Endothelial cell of umbilical vein (primary cell): ENCODE measurements around the gene MUC5AC. TPM values are rescaled to one million over a fixed set of nuclear protein-coding genes. Genes with fewer than 3 reads are reported as not detected.

Experiments
- BruUV-seq: library from RNA; stranded (reverse); fragments of 400-500 nt; replicated peaks from 2 replicates; lab custom pipeline; 2021; lab: Mats Ljungman, UMichigan
- CTCF ChIA-PET: fragments of 300-600, 350-600 bp; sonication (Branson Sonifier 250); formaldehyde crosslinking; loops from one replicate; lab custom pipeline; 2021; ENCODE audit warnings: antibody characterized with exemption, inconsistent platforms; lab: Charles Lee
- POLR2A ChIA-PET: fragments of 300-600, 350-600 bp; sonication (Branson Sonifier 250); formaldehyde crosslinking; loops from one replicate; lab custom pipeline; 2021; ENCODE audit warnings: antibody characterized with exemption, inconsistent platforms; lab: Charles Lee
- DNase-seq: peaks from one replicate; pipeline ENCODE4 v3.0.0-alpha.2; 2011; ENCODE audit warnings: low read depth, low spot score
- FAIRE-seq: peaks from 2 replicates; lab custom pipeline; 2011; peaks lifted over from hg19 to GRCh38; lab: Jason Lieb, UNC
- H2AFZ ChIP-seq: 2 replicates; pipeline ENCODE4 v1.6.0; 2012; ENCODE audit warnings: low read depth, low read length, control low read depth, inconsistent platforms
- H3K27ac ChIP-seq: 2 replicates; pipeline ENCODE4 v1.5.1; 2011; ENCODE audit warnings: low read depth, mild to moderate bottlenecking, control low read depth, low read length, moderate library complexity; ENCODE audit not compliant: insufficient read depth
- H3K27me3 ChIP-seq, 2 experiments: 2 replicates each; pipeline versions ENCODE4 v1.6.0 to v1.6.1; 2011; ENCODE audit warnings: low read length in 2 of 2, mixed read lengths in 1 of 2; ENCODE audit not compliant: control insufficient read depth in 2 of 2, insufficient read depth in 2 of 2
- H3K36me3 ChIP-seq, 2 experiments: 2 replicates in 1 of 2; 3 replicates in 1 of 2; pipeline ENCODE4 v1.5.1; 2011; ENCODE audit warnings: low read length in 2 of 2, mild to moderate bottlenecking in 1 of 2, moderate library complexity in 1 of 2; ENCODE audit not compliant: control insufficient read depth in 2 of 2, insufficient read depth in 2 of 2; ENCODE audit errors: extremely low read depth in 1 of 2
- H3K4me1 ChIP-seq: 3 replicates; pipeline ENCODE4 v1.5.1; 2011; ENCODE audit warnings: mild to moderate bottlenecking, low read length; ENCODE audit not compliant: control insufficient read depth, insufficient read depth; ENCODE audit errors: extremely low read depth
- H3K4me2 ChIP-seq: 2 replicates; pipeline ENCODE4 v1.6.1; 2011; ENCODE audit warnings: low read length, control low read depth, mixed read lengths; ENCODE audit not compliant: insufficient read depth
- H3K4me3 ChIP-seq, 3 experiments: fragments of 200-600 bp in 1 of 3; sonication (generic), shearing (Covaris generic) in 1 of 3; replicated peaks in 1 of 3; 2 replicates each; pipeline ENCODE4 v1.5.1; 2011 to 2016; ENCODE audit warnings: control low read depth in 3 of 3, low read length in 3 of 3, mild to moderate bottlenecking in 2 of 3, inconsistent platforms in 1 of 3, low read depth in 1 of 3, moderate library complexity in 1 of 3; ENCODE audit not compliant: insufficient read depth in 1 of 3
- H3K79me2 ChIP-seq: 2 replicates; pipeline ENCODE4 v1.6.0; 2012; ENCODE audit warnings: low read length, inconsistent platforms; ENCODE audit not compliant: control insufficient read depth, insufficient read depth
- H3K9ac ChIP-seq: replicated peaks from 2 replicates; pipeline ENCODE3; 2011; ENCODE audit warnings: low read length, control low read depth; ENCODE audit not compliant: insufficient read depth; ENCODE audit errors: extremely low read depth
- H3K9me1 ChIP-seq: replicated peaks from 3 replicates; pipeline ENCODE4 v1.6.0; 2011; ENCODE audit warnings: mild to moderate bottlenecking, low read length; ENCODE audit not compliant: control insufficient read depth, insufficient read depth; ENCODE audit errors: extremely low read depth
- H3K9me3 ChIP-seq: replicated peaks from 2 replicates; pipeline ENCODE4 v1.5.1; 2012; ENCODE audit warnings: low read length, inconsistent platforms; ENCODE audit not compliant: control insufficient read depth, insufficient read depth
- H4K20me1 ChIP-seq: replicated peaks from 2 replicates; pipeline ENCODE3; 2011; ENCODE audit warnings: mild to moderate bottlenecking, low read length; ENCODE audit not compliant: control insufficient read depth, insufficient read depth; ENCODE audit errors: extremely low read depth
- CTCF ChIP-seq, 2 donors: IDR thresholded peaks; 1 replicate in 1 of 2; 2 replicates in 1 of 2; pipeline ENCODE4 v1.5.1; 2011; ENCODE audit warnings: low read length in 2 of 2, mild to moderate bottlenecking in 2 of 2, moderate library complexity in 2 of 2, control low read depth in 1 of 2, inconsistent platforms in 1 of 2, low read depth in 1 of 2; ENCODE audit not compliant: insufficient read depth in 1 of 2; ENCODE audit errors: extremely low read depth in 1 of 2
- EZH2 ChIP-seq: IDR thresholded peaks from 2 replicates; pipeline ENCODE4 v1.6.1; 2012; ENCODE audit warnings: borderline replicate concordance, low read depth, mild to moderate bottlenecking, moderate library complexity, low read length, inconsistent platforms; ENCODE audit not compliant: severe bottlenecking
- FOS ChIP-seq: IDR thresholded peaks from 2 replicates; pipeline ENCODE4 v1.6.1; 2011; ENCODE audit warnings: mild to moderate bottlenecking, low read length, moderate library complexity, borderline replicate concordance; ENCODE audit not compliant: insufficient read depth
- GATA2 ChIP-seq: IDR thresholded peaks from 2 replicates; pipeline ENCODE4 v1.7.0; 2011; ENCODE audit warnings: low read depth, mild to moderate bottlenecking, moderate library complexity, mixed read lengths, low read length; ENCODE audit not compliant: insufficient read length, insufficient read depth
- JUN ChIP-seq: IDR thresholded peaks from 2 replicates; pipeline ENCODE4 v1.6.1; 2011; ENCODE audit warnings: borderline replicate concordance, low read depth; ENCODE audit not compliant: insufficient read length, insufficient read depth
- MYC ChIP-seq: IDR thresholded peaks from one replicate; pipeline ENCODE4 v1.6.1; 2011; ENCODE audit warnings: mild to moderate bottlenecking, low read depth, low read length
- POLR2A ChIP-seq: IDR thresholded peaks from 2 replicates; pipeline ENCODE4 v1.6.1; 2012; ENCODE audit warnings: low read depth, mild to moderate bottlenecking, control low read depth, low read length
- POLR2AphosphoS5 ChIP-seq: IDR thresholded peaks from 2 replicates; pipeline ENCODE4 v1.6.1; 2012; ENCODE audit warnings: low read depth, mild to moderate bottlenecking, control low read depth, low read length, moderate library complexity; ENCODE audit not compliant: insufficient read depth
- dilution Hi-C: fragments of 300-500 bp; cut with MboI; formaldehyde crosslinking; loops from one replicate; pipeline ENCODE4 v1.15.0; 2019; ENCODE audit warnings: low sequenced_read_pairs; ENCODE audit not compliant: extremely low pct_ligation_motif_present
- intact Hi-C: fragments of 100-400 bp; cut with micrococcal nuclease; formaldehyde crosslinking; loops from one replicate; pipeline ENCODE4 v1.10.0; 2022
- polyA plus RNA-seq, 4 experiments: library from polyadenylated mRNA; depleted of rRNA in 3 of 4; stranded (reverse) in 3 of 4; unstranded in 1 of 4; fragments of >200 nt; gene quantifications; 2 replicates each; pipeline versions ENCODE4 v1.2.1 to v1.2.3, GENCODE V29; 2011 to 2012; ENCODE audit warnings: missing spikeins in 1 of 4
- total RNA-seq: library from RNA; stranded (reverse); gene quantifications from 2 replicates; pipeline ENCODE4 v1.2.3, GENCODE V29; 2021
- TF ChIP-seq, protein P1 (sequence below): IDR thresholded peaks from 2 replicates; pipeline ENCODE4 v1.6.1; 2011; ENCODE audit not compliant: insufficient read depth, insufficient read length

Gene MUC5AC
- total and polyA plus RNA-seq, 2 donors (not counting 3 experiments of a cell fraction or from before 2014, with no cell fraction given), result not detected

- Histone ChIP-seq H3K4me1 (peaks cover 4% of the 10 kb centered on the region), H3K9me3 (no peaks in the 10 kb centered on the region), H2AFZ (no peak overlapping the region), H3K9me1 (no peaks in the 10 kb centered on the region), H4K20me1 (no peaks in the 10 kb centered on the region), H3K9ac (no peak overlapping the region), H3K79me2 (no peaks in the 10 kb centered on the region), H3K36me3 (no peaks in the 10 kb centered on the region), H3K27me3 (no peaks in the 10 kb centered on the region), H3K4me2 (no peak overlapping the region), H3K27ac (no peak overlapping the region), H3K4me3 (no peak overlapping the region)
- ChIA-PET CTCF (no interaction called here), POLR2A (no interaction called here)
- dilution Hi-C loops, result no loop called here
- no TSS peak for BruUV-seq
- FAIRE-seq (no peak), DNase-seq (no peak)
- TF ChIP-seq POLR2A (no peak), JUN (no peak), GATA2 (no peak), CTCF (IDR thresholded peaks at IDR 0.05; ENCODE audit: extremely low read depth in 1 of 2, insufficient read depth in 1 of 2, low read depth in 1 of 2, low read length in 2 of 2) (no peak), FOS (no peak), MYC (no peak), EZH2 (no peak), POLR2AphosphoS5 (no peak)
- TF ChIP-seq, protein P1, sequence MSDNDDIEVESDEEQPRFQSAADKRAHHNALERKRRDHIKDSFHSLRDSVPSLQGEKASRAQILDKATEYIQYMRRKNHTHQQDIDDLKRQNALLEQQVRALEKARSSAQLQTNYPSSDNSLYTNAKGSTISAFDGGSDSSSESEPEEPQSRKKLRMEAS, result no peak
- intact Hi-C loops, result no loop called here
Observed at GRCh38 chr11:1155274-1155693, 2.5 kb upstream of the MUC5AC start.
